ENCODE data around the gene PLA2G2D. TPM values are rescaled to one million over a fixed set of nuclear protein-coding genes. Genes with fewer than 3 reads are reported as not detected.

PLA2G2D gene
- total RNA-seq, 6 donors from 2014 or later, result 0.13 to 0.29 TPM; not detected in 4

DNA sequence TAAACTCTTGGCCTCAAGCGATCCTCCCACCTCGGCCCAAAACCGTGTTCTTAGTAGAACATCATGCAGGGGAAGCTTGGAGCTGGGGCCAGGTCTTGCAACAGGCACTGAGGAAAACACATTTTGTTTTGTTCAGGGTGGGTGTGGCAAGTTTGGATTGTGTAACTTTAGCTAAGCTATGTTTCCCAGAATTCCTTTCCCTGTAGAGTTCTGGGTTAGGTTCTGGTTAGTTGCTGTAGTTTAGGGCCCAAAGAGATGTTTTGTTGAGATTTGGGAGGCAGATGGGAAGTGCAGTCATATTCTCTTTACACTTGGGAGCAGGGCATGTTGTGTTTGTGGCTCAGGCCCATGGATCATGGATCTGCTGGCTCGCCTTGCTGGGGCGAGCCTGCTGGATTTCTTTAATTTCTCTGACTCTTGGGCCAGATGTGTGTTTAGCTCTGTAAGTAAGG lies 25.4 kb downstream of the PLA2G2D start:
- H3K27ac ChIP-seq, result peak overlapping the region in 3 of 4 donors; percentile 3 to 28 (median 8)
- WGBS, 2 donors, result 71 to 77% methylated on average over 5 of the region's 5 CpGs
- peak in 1 of 2 donors; percentile 90 for ATAC-seq (ENCODE audit: low FRiP score in 2 of 2)
- no peaks in the 10 kb centered on the region for H3K36me3 ChIP-seq
- H3K9me3 ChIP-seq, result peaks cover 0 to 3% (median 0%) of the 10 kb centered on the region in 4 donors
- H3K4me3 ChIP-seq, result no peak overlapping the region
- H3K4me1 ChIP-seq, result peaks cover 0 to 27% (median 9%) of the 10 kb centered on the region in 4 donors
- H3K27me3 ChIP-seq, result no peaks in the 10 kb centered on the region
- peak in 1 of 2 donors; percentile 31 for DNase-seq
- peak in 1 of 2 donors; percentile 43 for TF ChIP-seq POLR2AphosphoS5 (IDR thresholded peaks at IDR 0.05)
- no peak for TF ChIP-seq EP300 (IDR thresholded peaks at IDR 0.05)

DNA sequence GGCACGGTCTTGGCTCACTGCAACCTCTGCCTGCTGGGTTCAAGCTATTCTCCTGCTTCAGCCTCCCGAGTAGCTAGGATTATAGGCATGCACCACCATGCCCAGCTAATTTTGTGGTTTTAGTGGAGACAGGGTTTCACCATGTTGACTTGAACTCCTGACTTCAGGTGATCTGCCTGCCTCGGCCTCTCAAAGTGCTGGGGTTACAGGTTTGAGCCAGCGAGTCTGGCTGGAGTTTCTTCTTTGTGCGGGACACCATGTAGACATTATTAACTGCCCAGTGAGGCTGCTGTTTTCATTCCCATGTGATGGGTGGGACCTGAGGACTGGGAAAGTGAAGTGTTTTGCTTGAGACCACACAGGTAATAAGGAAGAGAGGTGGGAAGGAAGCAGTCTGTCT lies 26.0 kb downstream of the PLA2G2D start:
- 77 to 94% methylated on average over 3 to 5 of the region's 5 CpGs for WGBS, 2 donors
- no peak for DNase-seq
- Histone ChIP-seq H3K36me3 (no peaks in the 10 kb centered on the region), H3K4me1 (peaks cover 0 to 27% (median 9%) of the 10 kb centered on the region in 4 donors), H3K4me3 (no peak overlapping the region), H3K27ac (peak overlapping the region in 1 of 4 donors; percentile 3), H3K27me3 (no peaks in the 10 kb centered on the region), H3K9me3 (peaks cover 0 to 3% (median 0%) of the 10 kb centered on the region in 4 donors)
- TF ChIP-seq, protein P1, sequence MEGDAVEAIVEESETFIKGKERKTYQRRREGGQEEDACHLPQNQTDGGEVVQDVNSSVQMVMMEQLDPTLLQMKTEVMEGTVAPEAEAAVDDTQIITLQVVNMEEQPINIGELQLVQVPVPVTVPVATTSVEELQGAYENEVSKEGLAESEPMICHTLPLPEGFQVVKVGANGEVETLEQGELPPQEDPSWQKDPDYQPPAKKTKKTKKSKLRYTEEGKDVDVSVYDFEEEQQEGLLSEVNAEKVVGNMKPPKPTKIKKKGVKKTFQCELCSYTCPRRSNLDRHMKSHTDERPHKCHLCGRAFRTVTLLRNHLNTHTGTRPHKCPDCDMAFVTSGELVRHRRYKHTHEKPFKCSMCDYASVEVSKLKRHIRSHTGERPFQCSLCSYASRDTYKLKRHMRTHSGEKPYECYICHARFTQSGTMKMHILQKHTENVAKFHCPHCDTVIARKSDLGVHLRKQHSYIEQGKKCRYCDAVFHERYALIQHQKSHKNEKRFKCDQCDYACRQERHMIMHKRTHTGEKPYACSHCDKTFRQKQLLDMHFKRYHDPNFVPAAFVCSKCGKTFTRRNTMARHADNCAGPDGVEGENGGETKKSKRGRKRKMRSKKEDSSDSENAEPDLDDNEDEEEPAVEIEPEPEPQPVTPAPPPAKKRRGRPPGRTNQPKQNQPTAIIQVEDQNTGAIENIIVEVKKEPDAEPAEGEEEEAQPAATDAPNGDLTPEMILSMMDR (IDR thresholded peaks at IDR 0.05), result no peak
- no peak for TF ChIP-seq POLR2AphosphoS5 (IDR thresholded peaks at IDR 0.05)
- ATAC-seq (ENCODE audit: low FRiP score in 2 of 2), result no peak

DNA sequence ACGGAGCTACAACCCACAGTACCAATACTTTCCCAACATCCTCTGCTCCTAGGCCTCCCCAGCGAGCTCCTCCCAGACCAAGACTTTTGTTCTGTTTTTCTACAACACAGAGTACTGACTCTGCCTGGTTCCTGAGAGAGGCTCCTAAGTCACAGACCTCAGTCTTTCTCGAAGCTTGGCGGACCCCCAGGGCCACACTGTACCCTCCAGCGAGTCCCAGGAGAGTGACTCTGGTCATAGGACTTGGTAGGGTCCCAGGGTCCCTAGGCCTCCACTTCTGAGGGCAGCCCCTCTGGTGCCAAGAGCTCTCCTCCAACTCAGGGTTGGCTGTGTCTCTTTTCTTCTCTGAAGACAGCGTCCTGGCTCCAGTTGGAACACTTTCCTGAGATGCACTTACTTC lies 28.7 kb downstream of the PLA2G2D start:
- no peaks in the 10 kb centered on the region for H3K36me3 ChIP-seq
- DNase-seq, result no peak
- no peak overlapping the region for H3K27ac ChIP-seq
- H3K4me1 ChIP-seq, result peaks cover 0 to 18% (median 6%) of the 10 kb centered on the region in 4 donors
- no peak overlapping the region for H3K4me3 ChIP-seq
- no peak for TF ChIP-seq EP300 (IDR thresholded peaks at IDR 0.05)
- TF ChIP-seq POLR2A (IDR thresholded peaks at IDR 0.05), result no peak
- no peak for TF ChIP-seq POLR2AphosphoS5 (IDR thresholded peaks at IDR 0.05)
- TF ChIP-seq, protein P1 (IDR thresholded peaks at IDR 0.05), result no peak
- WGBS, 2 donors, result 84 to 95% methylated on average over 6 of the region's 6 CpGs
- no peaks in the 10 kb centered on the region for H3K27me3 ChIP-seq
- no peak for ATAC-seq (ENCODE audit: low FRiP score in 2 of 2)
- no peaks in the 10 kb centered on the region for H3K9me3 ChIP-seq

DNA sequence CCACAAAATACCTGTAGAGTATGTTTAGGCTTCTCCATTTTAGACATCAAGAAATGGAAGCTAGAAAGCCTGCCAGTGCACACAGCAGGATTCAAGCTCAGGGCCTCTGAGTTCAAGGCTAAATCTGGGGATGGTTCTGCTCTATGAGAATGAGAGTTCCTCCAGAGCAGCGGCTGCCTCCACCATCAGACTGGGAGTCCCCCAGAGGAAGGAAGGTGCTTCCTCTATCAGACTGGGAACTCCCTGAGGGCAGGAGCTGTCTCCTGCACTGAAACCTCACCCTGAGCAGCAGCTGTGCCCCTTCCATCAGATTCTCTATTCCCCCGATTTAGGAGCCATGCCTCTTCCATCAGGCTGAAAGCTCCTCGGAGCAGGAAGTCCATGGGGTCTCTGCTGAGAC lies 29.2 kb downstream of the PLA2G2D start:
- Histone ChIP-seq H3K9me3 (no peaks in the 10 kb centered on the region), H3K36me3 (no peaks in the 10 kb centered on the region), H3K27ac (no peak overlapping the region), H3K4me1 (peaks cover 0 to 13% (median 6%) of the 10 kb centered on the region in 4 donors), H3K4me3 (no peak overlapping the region), H3K27me3 (no peaks in the 10 kb centered on the region)
- WGBS, 2 donors, result 93 to 96% methylated on average over 3 of the region's 3 CpGs
- DNase-seq (no peak), ATAC-seq (ENCODE audit: low FRiP score in 2 of 2) (no peak)
- TF ChIP-seq EP300 (IDR thresholded peaks at IDR 0.05) (no peak), POLR2AphosphoS5 (IDR thresholded peaks at IDR 0.05) (no peak), POLR2A (IDR thresholded peaks at IDR 0.05) (no peak)
- TF ChIP-seq, protein P1 (IDR thresholded peaks at IDR 0.05), result no peak

DNA sequence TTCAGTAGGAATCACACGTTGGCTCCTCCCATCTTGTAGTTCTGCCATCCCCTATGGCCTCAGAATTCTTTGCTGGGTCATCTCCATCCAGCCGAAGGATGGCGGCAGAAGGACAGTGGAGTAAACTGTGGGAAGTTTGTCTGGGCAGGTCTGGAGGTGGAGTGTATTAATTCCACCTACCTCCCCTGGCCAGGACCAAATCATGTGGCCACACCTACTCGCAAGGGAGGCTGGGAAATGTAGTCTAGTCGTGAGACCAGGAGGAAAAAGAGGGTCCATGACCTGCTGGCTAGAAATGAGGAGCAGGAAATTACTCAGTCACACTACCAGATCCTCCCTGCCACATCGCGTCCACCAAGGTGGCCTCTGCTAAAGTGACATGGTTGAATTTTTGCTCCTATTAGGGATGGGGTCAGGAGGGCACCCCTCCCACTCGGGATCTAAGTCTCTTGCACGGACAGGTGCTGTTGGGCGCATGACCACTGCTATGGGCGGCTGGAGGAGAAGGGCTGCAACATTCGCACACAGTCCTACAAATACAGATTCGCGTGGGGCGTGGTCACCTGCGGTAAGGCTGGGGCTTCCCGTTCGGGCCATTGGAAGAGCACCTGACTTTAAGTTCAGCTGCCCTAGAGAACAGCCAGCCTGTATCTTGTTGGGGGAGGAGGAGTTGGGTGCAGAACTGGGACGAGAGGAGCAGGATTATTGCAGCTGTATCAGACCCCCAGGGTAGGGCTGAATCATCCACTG lies 29.8 kb downstream of the PLA2G2D start:
- Histone ChIP-seq H3K4me3 (no peak overlapping the region), H3K9me3 (no peaks in the 10 kb centered on the region), H3K27me3 (no peaks in the 10 kb centered on the region), H3K27ac (no peak overlapping the region), H3K36me3 (no peaks in the 10 kb centered on the region), H3K4me1 (peaks cover 0 to 13% (median 6%) of the 10 kb centered on the region in 4 donors)
- DNase-seq, result no peak
- 87 to 90% methylated on average over 19 of the region's 19 CpGs for WGBS, 2 donors
- no peak for TF ChIP-seq EP300 (IDR thresholded peaks at IDR 0.05)
- no peak for TF ChIP-seq POLR2A (IDR thresholded peaks at IDR 0.05)
- TF ChIP-seq, protein P1 (IDR thresholded peaks at IDR 0.05), result no peak
- no peak for TF ChIP-seq POLR2AphosphoS5 (IDR thresholded peaks at IDR 0.05)
- no peak for ATAC-seq (ENCODE audit: low FRiP score in 2 of 2)

All from upper lobe of left lung (tissue), 6 donors.